Measurements from ENCODE around the gene IQCN. TPM values are rescaled to one million over a fixed set of nuclear protein-coding genes. Genes with fewer than 3 reads are reported as not detected.

Gene IQCN
- total and polyA plus RNA-seq, 4 donors, result 0.19 to 2.4 (median 0.53) TPM

DNA sequence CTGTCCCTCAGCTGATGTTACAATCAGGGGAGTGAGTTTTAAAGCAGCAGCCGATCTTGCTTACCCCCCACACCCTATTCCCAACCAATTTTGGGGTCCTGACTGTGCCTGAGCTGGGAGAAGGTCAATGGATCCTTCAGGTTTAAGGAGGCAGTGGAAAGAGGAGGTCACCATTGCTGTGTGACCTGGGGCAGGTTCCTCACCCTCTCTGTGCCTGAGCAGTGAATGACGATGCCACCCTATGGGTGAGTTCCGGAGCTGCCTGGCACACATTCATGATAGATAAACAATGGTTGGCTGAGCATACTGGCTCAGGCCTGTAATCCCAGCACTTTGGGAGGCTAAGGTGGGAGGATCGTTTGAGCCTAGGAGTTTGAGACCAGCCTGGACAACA, 27.5 kb upstream of the IQCN start:
- peaks cover 6 to 21% (median 14%) of the 10 kb centered on the region in 4 donors for H3K4me1 ChIP-seq (ENCODE audit: control insufficient read depth in 4 of 4, insufficient read depth in 4 of 4, low read length in 3 of 4)
- WGBS, result 54% methylated on average over 4 of the region's 4 CpGs
- TF ChIP-seq, protein P1, sequence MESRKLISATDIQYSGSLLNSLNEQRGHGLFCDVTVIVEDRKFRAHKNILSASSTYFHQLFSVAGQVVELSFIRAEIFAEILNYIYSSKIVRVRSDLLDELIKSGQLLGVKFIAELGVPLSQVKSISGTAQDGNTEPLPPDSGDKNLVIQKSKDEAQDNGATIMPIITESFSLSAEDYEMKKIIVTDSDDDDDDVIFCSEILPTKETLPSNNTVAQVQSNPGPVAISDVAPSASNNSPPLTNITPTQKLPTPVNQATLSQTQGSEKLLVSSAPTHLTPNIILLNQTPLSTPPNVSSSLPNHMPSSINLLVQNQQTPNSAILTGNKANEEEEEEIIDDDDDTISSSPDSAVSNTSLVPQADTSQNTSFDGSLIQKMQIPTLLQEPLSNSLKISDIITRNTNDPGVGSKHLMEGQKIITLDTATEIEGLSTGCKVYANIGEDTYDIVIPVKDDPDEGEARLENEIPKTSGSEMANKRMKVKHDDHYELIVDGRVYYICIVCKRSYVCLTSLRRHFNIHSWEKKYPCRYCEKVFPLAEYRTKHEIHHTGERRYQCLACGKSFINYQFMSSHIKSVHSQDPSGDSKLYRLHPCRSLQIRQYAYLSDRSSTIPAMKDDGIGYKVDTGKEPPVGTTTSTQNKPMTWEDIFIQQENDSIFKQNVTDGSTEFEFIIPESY (IDR thresholded peaks at IDR 0.05), result no peak
- no peak for TF ChIP-seq HNF4A (conservative IDR thresholded peaks at IDR 0.05)
- no peak for TF ChIP-seq EGR1 (IDR thresholded peaks at IDR 0.05; ENCODE audit: low read depth in 2 of 2)
- TF ChIP-seq FOXA1 (IDR thresholded peaks at IDR 0.05), result no peak
- TF ChIP-seq, protein P2, sequence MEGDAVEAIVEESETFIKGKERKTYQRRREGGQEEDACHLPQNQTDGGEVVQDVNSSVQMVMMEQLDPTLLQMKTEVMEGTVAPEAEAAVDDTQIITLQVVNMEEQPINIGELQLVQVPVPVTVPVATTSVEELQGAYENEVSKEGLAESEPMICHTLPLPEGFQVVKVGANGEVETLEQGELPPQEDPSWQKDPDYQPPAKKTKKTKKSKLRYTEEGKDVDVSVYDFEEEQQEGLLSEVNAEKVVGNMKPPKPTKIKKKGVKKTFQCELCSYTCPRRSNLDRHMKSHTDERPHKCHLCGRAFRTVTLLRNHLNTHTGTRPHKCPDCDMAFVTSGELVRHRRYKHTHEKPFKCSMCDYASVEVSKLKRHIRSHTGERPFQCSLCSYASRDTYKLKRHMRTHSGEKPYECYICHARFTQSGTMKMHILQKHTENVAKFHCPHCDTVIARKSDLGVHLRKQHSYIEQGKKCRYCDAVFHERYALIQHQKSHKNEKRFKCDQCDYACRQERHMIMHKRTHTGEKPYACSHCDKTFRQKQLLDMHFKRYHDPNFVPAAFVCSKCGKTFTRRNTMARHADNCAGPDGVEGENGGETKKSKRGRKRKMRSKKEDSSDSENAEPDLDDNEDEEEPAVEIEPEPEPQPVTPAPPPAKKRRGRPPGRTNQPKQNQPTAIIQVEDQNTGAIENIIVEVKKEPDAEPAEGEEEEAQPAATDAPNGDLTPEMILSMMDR (IDR thresholded peaks at IDR 0.05; ENCODE audit: low read depth, low read length, missing input control), result no peak
- TF ChIP-seq TAF1 (conservative IDR thresholded peaks at IDR 0.05), result no peak
- TF ChIP-seq FOXA2 (IDR thresholded peaks at IDR 0.05), result no peak
- no peak for TF ChIP-seq RXRA (IDR thresholded peaks at IDR 0.05)
- TF ChIP-seq NR2F2 (IDR thresholded peaks at IDR 0.05), result no peak
- TF ChIP-seq JUND (IDR thresholded peaks at IDR 0.05), result no peak
- TF ChIP-seq, protein P3, sequence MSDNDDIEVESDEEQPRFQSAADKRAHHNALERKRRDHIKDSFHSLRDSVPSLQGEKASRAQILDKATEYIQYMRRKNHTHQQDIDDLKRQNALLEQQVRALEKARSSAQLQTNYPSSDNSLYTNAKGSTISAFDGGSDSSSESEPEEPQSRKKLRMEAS (IDR thresholded peaks at IDR 0.05), result no peak
- TF ChIP-seq SP1 (IDR thresholded peaks at IDR 0.05), result no peak
- no peak for TF ChIP-seq GABPA (IDR thresholded peaks at IDR 0.05 in 1 of 2, conservative IDR thresholded peaks at IDR 0.05 in 1 of 2)
- TF ChIP-seq, protein P4, sequence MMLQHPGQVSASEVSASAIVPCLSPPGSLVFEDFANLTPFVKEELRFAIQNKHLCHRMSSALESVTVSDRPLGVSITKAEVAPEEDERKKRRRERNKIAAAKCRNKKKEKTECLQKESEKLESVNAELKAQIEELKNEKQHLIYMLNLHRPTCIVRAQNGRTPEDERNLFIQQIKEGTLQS (IDR thresholded peaks at IDR 0.05), result no peak
- TF ChIP-seq RAD21 (IDR thresholded peaks at IDR 0.05), result no peak

DNA sequence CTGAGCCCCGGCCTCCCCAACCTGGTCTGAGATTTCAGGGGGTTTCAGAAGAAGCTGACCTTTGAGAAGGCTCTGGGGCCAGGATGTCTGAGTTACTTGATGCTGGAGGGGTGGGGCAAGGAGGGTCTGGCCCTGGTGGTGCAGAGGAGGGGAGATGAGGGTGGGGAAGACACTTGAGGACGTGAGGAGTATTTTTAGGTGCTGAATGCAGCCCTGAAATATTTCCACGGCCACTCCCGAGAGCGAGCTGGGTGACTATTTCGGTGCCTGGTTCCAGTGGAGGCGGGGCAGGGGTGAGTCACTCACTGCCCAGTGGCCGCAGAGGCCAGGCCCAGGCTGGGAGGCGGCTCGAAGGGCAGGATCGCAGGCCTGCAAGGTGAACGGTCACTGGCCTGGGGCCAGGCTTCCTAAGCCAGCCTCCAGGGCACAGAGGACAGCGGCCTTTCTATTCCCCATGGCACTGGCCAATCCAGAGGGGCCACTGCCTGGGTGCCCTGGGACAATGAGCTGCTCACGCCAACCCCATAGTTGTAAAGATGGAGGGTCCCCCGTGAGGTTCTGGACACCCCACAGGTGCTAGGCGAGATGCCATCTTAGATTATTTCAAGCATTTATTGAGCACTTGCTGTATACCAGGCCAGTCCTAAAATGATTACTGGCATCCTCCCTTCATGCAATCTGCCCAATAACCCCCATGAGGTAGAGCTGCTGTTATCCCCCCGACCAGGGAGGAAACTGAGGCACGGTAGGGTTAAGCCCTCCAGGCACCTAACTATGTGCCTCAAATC, 26.9 kb upstream of the IQCN start:
- DNase-seq (ENCODE audit: low spot score), result peak; percentile 54
- WGBS, result 33% methylated on average over 18 of the region's 18 CpGs
- H3K9me3 ChIP-seq (ENCODE audit: control insufficient read depth in 4 of 4, low read length in 3 of 4), result no peaks in the 10 kb centered on the region
- H3K4me1 ChIP-seq (ENCODE audit: control insufficient read depth in 4 of 4, insufficient read depth in 4 of 4, low read length in 3 of 4), result peaks cover 6 to 21% (median 14%) of the 10 kb centered on the region in 4 donors
- no peaks in the 10 kb centered on the region for H3K27me3 ChIP-seq (ENCODE audit: control insufficient read depth in 4 of 4, insufficient read depth in 4 of 4, low read length in 3 of 4)
- H3K9ac ChIP-seq (ENCODE audit: low read depth in 1 of 2, low read length in 2 of 2), result peak overlapping the region in 1 of 2 donors; percentile 20
- H3K27ac ChIP-seq (ENCODE audit: low read depth in 1 of 2, low read length in 2 of 2), result peak overlapping the region; percentile 78 to 84
- no peaks in the 10 kb centered on the region for H3K36me3 ChIP-seq (ENCODE audit: control insufficient read depth in 4 of 4, insufficient read depth in 3 of 4, low read depth in 1 of 4, low read length in 3 of 4)
- H3K4me3 ChIP-seq (ENCODE audit: low read depth in 1 of 3, low read length in 3 of 3), result no peak overlapping the region
- TF ChIP-seq NR2F2 (IDR thresholded peaks at IDR 0.05) (peak; percentile 70), JUND (IDR thresholded peaks at IDR 0.05) (peak; percentile 99), FOXA1 (IDR thresholded peaks at IDR 0.05) (no peak), HNF4A (conservative IDR thresholded peaks at IDR 0.05) (peak; percentile 80), GABPA (IDR thresholded peaks at IDR 0.05 in 1 of 2, conservative IDR thresholded peaks at IDR 0.05 in 1 of 2) (no peak), RXRA (IDR thresholded peaks at IDR 0.05) (peak; percentile 85 to 92), YY1 (IDR thresholded peaks at IDR 0.05) (peak; percentile 68), FOXA2 (IDR thresholded peaks at IDR 0.05) (no peak), SP1 (IDR thresholded peaks at IDR 0.05) (peak; percentile 87), EGR1 (IDR thresholded peaks at IDR 0.05; ENCODE audit: low read depth in 2 of 2) (peak in 1 of 2 donors; percentile 27), RAD21 (IDR thresholded peaks at IDR 0.05) (peak in 1 of 2 donors; percentile 56), HNF4G (IDR thresholded peaks at IDR 0.05) (no peak), TAF1 (conservative IDR thresholded peaks at IDR 0.05) (no peak)
- TF ChIP-seq, protein P4 (IDR thresholded peaks at IDR 0.05), result peak; percentile 94
- TF ChIP-seq, protein P3 (IDR thresholded peaks at IDR 0.05), result peak; percentile 55
- TF ChIP-seq, protein P5, sequence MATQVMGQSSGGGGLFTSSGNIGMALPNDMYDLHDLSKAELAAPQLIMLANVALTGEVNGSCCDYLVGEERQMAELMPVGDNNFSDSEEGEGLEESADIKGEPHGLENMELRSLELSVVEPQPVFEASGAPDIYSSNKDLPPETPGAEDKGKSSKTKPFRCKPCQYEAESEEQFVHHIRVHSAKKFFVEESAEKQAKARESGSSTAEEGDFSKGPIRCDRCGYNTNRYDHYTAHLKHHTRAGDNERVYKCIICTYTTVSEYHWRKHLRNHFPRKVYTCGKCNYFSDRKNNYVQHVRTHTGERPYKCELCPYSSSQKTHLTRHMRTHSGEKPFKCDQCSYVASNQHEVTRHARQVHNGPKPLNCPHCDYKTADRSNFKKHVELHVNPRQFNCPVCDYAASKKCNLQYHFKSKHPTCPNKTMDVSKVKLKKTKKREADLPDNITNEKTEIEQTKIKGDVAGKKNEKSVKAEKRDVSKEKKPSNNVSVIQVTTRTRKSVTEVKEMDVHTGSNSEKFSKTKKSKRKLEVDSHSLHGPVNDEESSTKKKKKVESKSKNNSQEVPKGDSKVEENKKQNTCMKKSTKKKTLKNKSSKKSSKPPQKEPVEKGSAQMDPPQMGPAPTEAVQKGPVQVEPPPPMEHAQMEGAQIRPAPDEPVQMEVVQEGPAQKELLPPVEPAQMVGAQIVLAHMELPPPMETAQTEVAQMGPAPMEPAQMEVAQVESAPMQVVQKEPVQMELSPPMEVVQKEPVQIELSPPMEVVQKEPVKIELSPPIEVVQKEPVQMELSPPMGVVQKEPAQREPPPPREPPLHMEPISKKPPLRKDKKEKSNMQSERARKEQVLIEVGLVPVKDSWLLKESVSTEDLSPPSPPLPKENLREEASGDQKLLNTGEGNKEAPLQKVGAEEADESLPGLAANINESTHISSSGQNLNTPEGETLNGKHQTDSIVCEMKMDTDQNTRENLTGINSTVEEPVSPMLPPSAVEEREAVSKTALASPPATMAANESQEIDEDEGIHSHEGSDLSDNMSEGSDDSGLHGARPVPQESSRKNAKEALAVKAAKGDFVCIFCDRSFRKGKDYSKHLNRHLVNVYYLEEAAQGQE (IDR thresholded peaks at IDR 0.05), result peak; percentile 71

More for the DNA sequence above, 27.5 kb upstream of the IQCN start:
- Histone ChIP-seq H3K9ac (ENCODE audit: low read depth in 1 of 2, low read length in 2 of 2) (peak overlapping the region in 1 of 2 donors; percentile 20), H3K4me3 (ENCODE audit: low read depth in 1 of 3, low read length in 3 of 3) (no peak overlapping the region), H3K27ac (ENCODE audit: low read depth in 1 of 2, low read length in 2 of 2) (peak overlapping the region; percentile 78 to 84), H3K36me3 (ENCODE audit: control insufficient read depth in 4 of 4, insufficient read depth in 3 of 4, low read depth in 1 of 4, low read length in 3 of 4) (no peaks in the 10 kb centered on the region), H3K27me3 (ENCODE audit: control insufficient read depth in 4 of 4, insufficient read depth in 4 of 4, low read length in 3 of 4) (no peaks in the 10 kb centered on the region), H3K9me3 (ENCODE audit: control insufficient read depth in 4 of 4, low read length in 3 of 4) (no peaks in the 10 kb centered on the region)
- DNase-seq (ENCODE audit: low spot score), result no peak
